ENCODE data around the gene DST. TPM values are rescaled to one million over a fixed set of nuclear protein-coding genes. Genes with fewer than 3 reads are reported as not detected.

Gene DST
- total and polyA plus RNA-seq, 2 donors (not counting 1 experiment from before 2014, with no cell fraction given): 78.6 to 670 TPM

DNA sequence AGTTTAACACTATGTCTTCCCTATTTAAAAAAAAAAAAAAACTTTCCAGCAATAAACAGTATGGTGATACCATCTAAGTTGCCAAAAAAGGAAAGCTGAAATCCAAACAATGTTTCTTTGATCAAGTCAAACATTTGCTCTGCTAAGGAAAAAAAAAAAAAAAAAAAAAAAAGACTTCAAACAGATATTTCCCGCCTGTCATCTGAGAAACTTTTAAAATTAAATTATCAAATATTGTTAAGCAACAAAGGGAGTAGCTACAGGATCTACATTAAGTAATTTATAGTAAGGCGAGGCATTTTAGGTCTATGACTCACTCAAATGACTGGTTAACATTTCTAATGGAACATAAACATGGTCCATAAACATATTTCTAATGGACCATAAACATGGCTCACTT lies 121.2 kb downstream of the DST start:
- TF ChIP-seq, protein P1, sequence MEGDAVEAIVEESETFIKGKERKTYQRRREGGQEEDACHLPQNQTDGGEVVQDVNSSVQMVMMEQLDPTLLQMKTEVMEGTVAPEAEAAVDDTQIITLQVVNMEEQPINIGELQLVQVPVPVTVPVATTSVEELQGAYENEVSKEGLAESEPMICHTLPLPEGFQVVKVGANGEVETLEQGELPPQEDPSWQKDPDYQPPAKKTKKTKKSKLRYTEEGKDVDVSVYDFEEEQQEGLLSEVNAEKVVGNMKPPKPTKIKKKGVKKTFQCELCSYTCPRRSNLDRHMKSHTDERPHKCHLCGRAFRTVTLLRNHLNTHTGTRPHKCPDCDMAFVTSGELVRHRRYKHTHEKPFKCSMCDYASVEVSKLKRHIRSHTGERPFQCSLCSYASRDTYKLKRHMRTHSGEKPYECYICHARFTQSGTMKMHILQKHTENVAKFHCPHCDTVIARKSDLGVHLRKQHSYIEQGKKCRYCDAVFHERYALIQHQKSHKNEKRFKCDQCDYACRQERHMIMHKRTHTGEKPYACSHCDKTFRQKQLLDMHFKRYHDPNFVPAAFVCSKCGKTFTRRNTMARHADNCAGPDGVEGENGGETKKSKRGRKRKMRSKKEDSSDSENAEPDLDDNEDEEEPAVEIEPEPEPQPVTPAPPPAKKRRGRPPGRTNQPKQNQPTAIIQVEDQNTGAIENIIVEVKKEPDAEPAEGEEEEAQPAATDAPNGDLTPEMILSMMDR (conservative IDR thresholded peaks at IDR 0.05 in 1 of 2, IDR thresholded peaks at IDR 0.05 in 1 of 2; ENCODE audit: low read depth in 1 of 2, low read length in 2 of 2): no peak
- TF ChIP-seq EZH2 (IDR thresholded peaks at IDR 0.05; ENCODE audit: low read length, missing control alignments): no peak
- no peak for DNase-seq (ENCODE audit: low read depth in 2 of 2)
- Histone ChIP-seq H3K36me3 (ENCODE audit: control insufficient read depth, insufficient read depth, low read length) (peaks cover 4% of the 10 kb centered on the region), H3K9ac (ENCODE audit: insufficient read depth, low read length) (no peak overlapping the region), H2AFZ (ENCODE audit: low read length) (no peak overlapping the region), H3K27me3 (ENCODE audit: control insufficient read depth, insufficient read depth, low read length) (no peaks in the 10 kb centered on the region), H3K27ac (ENCODE audit: insufficient read depth, low read length) (no peak overlapping the region), H3K4me3 (replicated peaks in 1 of 4; ENCODE audit: control extremely low read depth in 1 of 4, insufficient read depth in 1 of 4, low read depth in 3 of 4, low read length in 4 of 4) (no peak overlapping the region), H3K9me3 (ENCODE audit: control insufficient read depth, insufficient read depth, low read depth, low read length) (no peaks in the 10 kb centered on the region), H4K20me1 (ENCODE audit: control insufficient read depth, extremely low read depth, insufficient read depth, low read length) (no peaks in the 10 kb centered on the region), H3K79me2 (ENCODE audit: control insufficient read depth, insufficient read depth, low read length) (peaks cover 14% of the 10 kb centered on the region), H3K4me2 (ENCODE audit: extremely low read depth, insufficient read depth, low read length) (no peak overlapping the region), H3K4me1 (ENCODE audit: control insufficient read depth, extremely low read depth, insufficient read depth, low read length) (peaks cover 12% of the 10 kb centered on the region)

DNA sequence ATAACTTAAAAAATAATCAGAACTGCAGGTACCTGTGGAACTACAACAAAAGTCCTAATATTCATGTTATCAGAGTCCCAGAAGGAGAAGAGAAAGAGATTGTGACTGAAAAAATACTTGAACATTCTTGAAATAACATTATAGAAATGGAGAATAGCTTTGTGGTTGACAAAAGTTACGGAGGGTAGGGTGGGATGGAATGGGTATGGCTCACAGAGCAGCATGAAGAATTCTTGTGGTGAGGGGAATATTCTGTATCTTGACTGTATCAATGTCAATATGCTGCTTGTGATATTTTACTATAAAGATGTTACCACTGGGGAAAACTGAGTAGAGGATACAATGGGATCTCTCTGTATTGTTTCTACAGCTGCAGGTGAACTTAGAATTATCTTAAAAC lies 122.5 kb downstream of the DST start:
- peak in 1 of 2 donors; percentile 72 for DNase-seq (ENCODE audit: low read depth in 2 of 2)
- peaks cover 4% of the 10 kb centered on the region for H3K4me1 ChIP-seq (ENCODE audit: control insufficient read depth, extremely low read depth, insufficient read depth, low read length)
- TF ChIP-seq, protein P1 (conservative IDR thresholded peaks at IDR 0.05 in 1 of 2, IDR thresholded peaks at IDR 0.05 in 1 of 2; ENCODE audit: low read depth in 1 of 2, low read length in 2 of 2): no peak
- TF ChIP-seq EZH2 (IDR thresholded peaks at IDR 0.05; ENCODE audit: low read length, missing control alignments): no peak
- H3K4me3 ChIP-seq (replicated peaks in 1 of 4; ENCODE audit: control extremely low read depth in 1 of 4, insufficient read depth in 1 of 4, low read depth in 3 of 4, low read length in 4 of 4): no peak overlapping the region
- no peak overlapping the region for H3K9ac ChIP-seq (ENCODE audit: insufficient read depth, low read length)
- H3K27ac ChIP-seq (ENCODE audit: insufficient read depth, low read length): no peak overlapping the region
- no peak overlapping the region for H3K4me2 ChIP-seq (ENCODE audit: extremely low read depth, insufficient read depth, low read length)
- H2AFZ ChIP-seq (ENCODE audit: low read length): no peak overlapping the region
- peaks cover 7% of the 10 kb centered on the region for H3K36me3 ChIP-seq (ENCODE audit: control insufficient read depth, insufficient read depth, low read length)
- H3K9me3 ChIP-seq (ENCODE audit: control insufficient read depth, insufficient read depth, low read depth, low read length): no peaks in the 10 kb centered on the region
- no peaks in the 10 kb centered on the region for H3K27me3 ChIP-seq (ENCODE audit: control insufficient read depth, insufficient read depth, low read length)
- no peaks in the 10 kb centered on the region for H4K20me1 ChIP-seq (ENCODE audit: control insufficient read depth, extremely low read depth, insufficient read depth, low read length)
- H3K79me2 ChIP-seq (ENCODE audit: control insufficient read depth, insufficient read depth, low read length): peaks cover 14% of the 10 kb centered on the region

DNA sequence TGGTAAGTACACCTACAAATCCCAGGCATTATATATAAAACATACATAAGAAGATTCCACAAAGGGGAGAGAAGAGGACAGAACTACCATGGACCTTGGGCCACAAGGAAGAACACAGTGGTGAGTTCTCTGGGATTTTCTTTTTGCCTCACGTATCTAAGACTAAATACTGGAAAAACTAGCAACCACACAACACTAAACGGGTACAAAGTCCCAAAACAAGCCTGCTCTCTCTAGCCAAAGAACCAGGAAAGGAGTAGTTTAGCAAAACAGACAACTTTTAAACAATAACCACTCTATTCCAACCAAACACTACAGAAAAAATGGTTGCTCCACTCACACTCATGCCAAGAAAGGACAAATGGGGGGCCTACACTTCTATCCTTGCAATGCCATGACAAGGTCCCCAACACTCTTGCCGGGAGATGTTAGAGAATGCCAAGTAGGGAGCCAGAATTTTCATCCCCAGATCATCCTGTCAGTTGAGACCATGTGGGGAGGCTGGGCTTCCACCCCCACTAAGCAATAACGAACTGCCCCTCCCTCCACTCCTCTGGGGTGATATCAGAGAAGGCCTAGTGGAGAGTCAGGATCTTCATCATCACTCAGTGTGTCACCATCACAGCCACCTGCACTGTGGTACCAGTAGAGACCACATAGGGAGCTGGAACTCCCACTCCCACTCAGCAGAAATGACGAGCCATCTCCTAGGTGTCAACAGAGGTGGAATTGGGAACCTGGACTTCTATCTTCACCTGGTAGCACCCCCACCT lies 123.5 kb downstream of the DST start:
- no peaks in the 10 kb centered on the region for H3K9me3 ChIP-seq (ENCODE audit: control insufficient read depth, insufficient read depth, low read depth, low read length)

More for the DNA sequence above, 123.5 kb downstream of the DST start:
- no peak overlapping the region for H2AFZ ChIP-seq (ENCODE audit: low read length)
- no peaks in the 10 kb centered on the region for H4K20me1 ChIP-seq (ENCODE audit: control insufficient read depth, extremely low read depth, insufficient read depth, low read length)
- no peak overlapping the region for H3K4me2 ChIP-seq (ENCODE audit: extremely low read depth, insufficient read depth, low read length)
- H3K36me3 ChIP-seq (ENCODE audit: control insufficient read depth, insufficient read depth, low read length): peaks cover 7% of the 10 kb centered on the region
- no peaks in the 10 kb centered on the region for H3K4me1 ChIP-seq (ENCODE audit: control insufficient read depth, extremely low read depth, insufficient read depth, low read length)
- H3K4me3 ChIP-seq (replicated peaks in 1 of 4; ENCODE audit: control extremely low read depth in 1 of 4, insufficient read depth in 1 of 4, low read depth in 3 of 4, low read length in 4 of 4): no peak overlapping the region
- H3K9ac ChIP-seq (ENCODE audit: insufficient read depth, low read length): no peak overlapping the region
- no peak for TF ChIP-seq EZH2 (IDR thresholded peaks at IDR 0.05; ENCODE audit: low read length, missing control alignments)
- TF ChIP-seq, protein P1 (conservative IDR thresholded peaks at IDR 0.05 in 1 of 2, IDR thresholded peaks at IDR 0.05 in 1 of 2; ENCODE audit: low read depth in 1 of 2, low read length in 2 of 2): no peak
- no peak for DNase-seq (ENCODE audit: low read depth in 2 of 2)
- H3K27ac ChIP-seq (ENCODE audit: insufficient read depth, low read length): no peak overlapping the region
- H3K79me2 ChIP-seq (ENCODE audit: control insufficient read depth, insufficient read depth, low read length): peaks cover 12% of the 10 kb centered on the region
- no peaks in the 10 kb centered on the region for H3K27me3 ChIP-seq (ENCODE audit: control insufficient read depth, insufficient read depth, low read length)
